Uterus (tissue), 4 donors: ENCODE data around the gene CENPX. TPM values are rescaled to one million over a fixed set of nuclear protein-coding genes. Genes with fewer than 3 reads are reported as not detected.

ENCODE experiments used
- DNase-seq, 2 donors: peaks; one replicate each; pipeline ENCODE4 v3.0.0-alpha.2; 2019 to 2020
- H3K27ac ChIP-seq, 2 donors: fragments of 200-600 bp; sonication (generic); 1 replicate in 1 of 2; 2 replicates in 1 of 2; pipeline ENCODE4 v1.5.1; 2016 to 2018
- H3K27me3 ChIP-seq, 2 donors: fragments of 200-600 bp; sonication (generic); one replicate each; pipeline ENCODE4 v1.5.1; 2018 to 2019; ENCODE audit warnings: control low read depth in 1 of 2
- H3K36me3 ChIP-seq, 2 donors: fragments of 200-600 bp; sonication (generic); one replicate each; pipeline ENCODE4 v1.5.1; 2019; ENCODE audit warnings: control low read depth in 1 of 2
- H3K4me1 ChIP-seq, 2 donors: fragments of 200-600 bp; sonication (generic); one replicate each; pipeline ENCODE4 v1.5.1; 2018 to 2019; ENCODE audit warnings: control low read depth in 1 of 2
- H3K4me3 ChIP-seq, 2 donors: fragments of 200-600 bp; sonication (generic); 1 replicate in 1 of 2; 2 replicates in 1 of 2; pipeline ENCODE4 v1.5.1; 2018 to 2019; ENCODE audit warnings: mild to moderate bottlenecking in 1 of 2
- H3K9me3 ChIP-seq, 2 donors: fragments of 200-600 bp; sonication (generic); one replicate each; pipeline ENCODE4 v1.5.1; 2019; ENCODE audit warnings: control low read depth in 1 of 2
- POLR2A ChIP-seq, 2 donors: fragments of 450-650 bp; IDR thresholded peaks; one replicate each; pipeline ENCODE4 v1.6.1; 2016; ENCODE audit warnings: antibody characterized with exemption in 2 of 2, mild to moderate bottlenecking in 1 of 2, moderate library complexity in 1 of 2
- intact Hi-C: fragments of 100-400 bp; cut with DNase I; formaldehyde crosslinking; loops from one replicate; pipeline ENCODE4 v1.15.1; 2023; ENCODE audit warnings: low total_unique reads
- total RNA-seq, 4 donors: library from RNA; depleted of rRNA in 3 of 4; stranded (reverse); fragments of >200 nt in 3 of 4; gene quantifications; one replicate each; pipeline versions ENCODE4 v1.1.0 to v1.2.4, GENCODE V29; 2014 to 2023
- TF ChIP-seq, protein P1 (sequence below), 4 experiments: fragments of 200-600 bp in 2 of 4; fragments of 450-650 bp in 2 of 4; sonication (generic) in 2 of 4; IDR thresholded peaks; one replicate each; pipeline ENCODE4 v1.5.1; 2016 to 2019; ENCODE audit warnings: antibody characterized with exemption in 4 of 4, mild to moderate bottlenecking in 2 of 4, moderate library complexity in 1 of 4
- donor health status: DM: yes; HTN: yes; CAD: no.

CENPX gene
- total RNA-seq, 4 donors from 2014 or later = 26.7 to 212 (median 49.8) TPM

- no peak overlapping the region for H3K4me3 ChIP-seq
- no peak for DNase-seq
- no peaks in the 10 kb centered on the region for H3K4me1 ChIP-seq
- peak overlapping the region; percentile 65 to 71 for H3K27ac ChIP-seq
- H3K27me3 ChIP-seq = no peaks in the 10 kb centered on the region
- intact Hi-C loops = no loop called here
- TF ChIP-seq, protein P1, sequence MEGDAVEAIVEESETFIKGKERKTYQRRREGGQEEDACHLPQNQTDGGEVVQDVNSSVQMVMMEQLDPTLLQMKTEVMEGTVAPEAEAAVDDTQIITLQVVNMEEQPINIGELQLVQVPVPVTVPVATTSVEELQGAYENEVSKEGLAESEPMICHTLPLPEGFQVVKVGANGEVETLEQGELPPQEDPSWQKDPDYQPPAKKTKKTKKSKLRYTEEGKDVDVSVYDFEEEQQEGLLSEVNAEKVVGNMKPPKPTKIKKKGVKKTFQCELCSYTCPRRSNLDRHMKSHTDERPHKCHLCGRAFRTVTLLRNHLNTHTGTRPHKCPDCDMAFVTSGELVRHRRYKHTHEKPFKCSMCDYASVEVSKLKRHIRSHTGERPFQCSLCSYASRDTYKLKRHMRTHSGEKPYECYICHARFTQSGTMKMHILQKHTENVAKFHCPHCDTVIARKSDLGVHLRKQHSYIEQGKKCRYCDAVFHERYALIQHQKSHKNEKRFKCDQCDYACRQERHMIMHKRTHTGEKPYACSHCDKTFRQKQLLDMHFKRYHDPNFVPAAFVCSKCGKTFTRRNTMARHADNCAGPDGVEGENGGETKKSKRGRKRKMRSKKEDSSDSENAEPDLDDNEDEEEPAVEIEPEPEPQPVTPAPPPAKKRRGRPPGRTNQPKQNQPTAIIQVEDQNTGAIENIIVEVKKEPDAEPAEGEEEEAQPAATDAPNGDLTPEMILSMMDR (IDR thresholded peaks at IDR 0.05) = no peak
- no peak for TF ChIP-seq POLR2A (IDR thresholded peaks at IDR 0.05)
- no peaks in the 10 kb centered on the region for H3K36me3 ChIP-seq
- H3K9me3 ChIP-seq = no peaks in the 10 kb centered on the region
Observed at GRCh38 chr17:82012640-82013295, 9.9 kb downstream of the CENPX start.

- no peak for TF ChIP-seq POLR2A (IDR thresholded peaks at IDR 0.05)
- TF ChIP-seq, protein P1 (IDR thresholded peaks at IDR 0.05) = no peak
- no peak for DNase-seq
- Histone ChIP-seq H3K27me3 (no peaks in the 10 kb centered on the region), H3K4me1 (no peaks in the 10 kb centered on the region), H3K4me3 (no peak overlapping the region), H3K9me3 (no peaks in the 10 kb centered on the region), H3K27ac (peak overlapping the region; percentile 65 to 71), H3K36me3 (no peaks in the 10 kb centered on the region)
- intact Hi-C loops = no loop called here
Observed at GRCh38 chr17:82012261-82012639, 10.4 kb downstream of the CENPX start.

DNA sequence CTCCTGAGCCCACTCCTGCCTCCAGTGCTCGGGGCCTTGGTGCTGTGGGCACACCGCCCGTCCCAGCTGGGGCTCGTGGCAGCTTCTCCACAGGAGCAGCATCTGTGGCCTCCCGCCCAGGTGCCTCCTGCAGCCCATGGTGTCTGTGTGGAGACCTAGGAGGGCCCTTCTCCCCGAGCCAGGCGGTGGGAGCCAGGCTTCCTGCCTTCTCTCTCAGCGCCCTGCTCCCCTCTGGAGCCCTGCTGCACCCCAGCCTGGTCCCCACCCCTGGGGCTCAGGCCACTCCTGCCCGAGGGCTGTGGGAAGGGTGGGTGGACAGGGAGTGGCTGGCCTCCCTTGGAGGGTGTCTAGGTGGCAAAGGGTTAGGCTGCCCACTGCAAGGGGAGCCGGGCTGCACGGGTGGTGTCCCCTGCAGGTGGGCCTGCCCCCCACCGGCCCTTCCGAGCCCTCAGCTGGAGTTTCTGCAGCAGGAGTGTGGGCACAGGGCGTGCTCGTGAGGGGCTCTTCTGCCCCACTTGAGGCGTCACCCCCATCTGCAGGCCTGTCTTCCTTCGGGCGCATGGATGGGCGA lies 11.0 kb downstream of the CENPX start:
- intact Hi-C loops = no loop called here
- H3K27ac ChIP-seq = peak overlapping the region in 1 of 2 donors; percentile 65
- H3K9me3 ChIP-seq = no peaks in the 10 kb centered on the region
- no peak overlapping the region for H3K4me3 ChIP-seq
- no peak for DNase-seq
- H3K36me3 ChIP-seq = no peaks in the 10 kb centered on the region
- H3K27me3 ChIP-seq = no peaks in the 10 kb centered on the region
- H3K4me1 ChIP-seq = no peaks in the 10 kb centered on the region
- TF ChIP-seq, protein P1 (IDR thresholded peaks at IDR 0.05) = no peak
- TF ChIP-seq POLR2A (IDR thresholded peaks at IDR 0.05) = no peak

- H3K36me3 ChIP-seq = no peaks in the 10 kb centered on the region
- DNase-seq = no peak
- H3K27me3 ChIP-seq = no peaks in the 10 kb centered on the region
- H3K4me1 ChIP-seq = no peaks in the 10 kb centered on the region
- H3K27ac ChIP-seq = no peak overlapping the region
- intact Hi-C loops = no loop called here
- TF ChIP-seq POLR2A (IDR thresholded peaks at IDR 0.05) = no peak
- TF ChIP-seq, protein P1 (IDR thresholded peaks at IDR 0.05) = no peak
- H3K4me3 ChIP-seq = no peak overlapping the region
- no peaks in the 10 kb centered on the region for H3K9me3 ChIP-seq
Observed at GRCh38 chr17:82010575-82011525, 11.8 kb downstream of the CENPX start.

DNA sequence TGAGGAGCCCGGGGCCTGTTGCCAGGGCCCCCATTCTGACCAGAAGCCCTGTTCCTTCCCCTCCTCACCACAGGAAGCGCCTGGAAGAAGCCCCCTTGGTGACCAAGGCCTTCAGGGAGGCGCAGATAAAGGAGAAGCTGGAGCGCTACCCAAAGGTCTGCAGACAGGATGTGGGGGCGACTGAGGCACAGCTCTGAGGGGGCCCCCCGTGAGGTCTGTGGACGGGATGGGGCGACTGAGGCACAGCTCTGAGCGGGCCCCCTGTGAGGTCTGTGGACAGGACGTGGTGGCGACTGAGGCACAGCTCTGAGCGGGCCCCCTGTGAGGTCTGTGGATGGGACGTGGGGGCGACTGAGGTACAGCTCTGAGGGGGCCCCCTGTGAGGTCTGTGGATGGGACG lies 13.3 kb downstream of the CENPX start:
- no peak overlapping the region for H3K4me3 ChIP-seq
- TF ChIP-seq, protein P1 (IDR thresholded peaks at IDR 0.05) = no peak
- TF ChIP-seq POLR2A (IDR thresholded peaks at IDR 0.05) = no peak
- DNase-seq = no peak
- H3K4me1 ChIP-seq = peaks cover 0 to 5% of the 10 kb centered on the region in 2 donors
- H3K27ac ChIP-seq = no peak overlapping the region
- no peaks in the 10 kb centered on the region for H3K27me3 ChIP-seq
- no peaks in the 10 kb centered on the region for H3K36me3 ChIP-seq
- H3K9me3 ChIP-seq = no peaks in the 10 kb centered on the region
- intact Hi-C loops = no loop called here
